Stomach smooth muscle (tissue), 2 donors: ENCODE data around the gene JAML.

Experiments used
- H3K27ac ChIP-seq: one replicate; pipeline ENCODE4 v1.7.0; 2013; ENCODE audit warnings: mild to moderate bottlenecking, low read length, inconsistent platforms
- H3K27me3 ChIP-seq, 2 donors: one replicate each; pipeline ENCODE4 v1.7.0; 2013; ENCODE audit warnings: low read length in 2 of 2; ENCODE audit not compliant: insufficient read depth in 2 of 2, control insufficient read depth in 1 of 2
- H3K36me3 ChIP-seq, 2 donors: one replicate each; pipeline ENCODE4 v1.7.0; 2013; ENCODE audit warnings: low read length in 2 of 2; ENCODE audit not compliant: control insufficient read depth in 2 of 2, insufficient read depth in 2 of 2
- H3K4me1 ChIP-seq: one replicate; pipeline ENCODE4 v1.7.0; 2013; ENCODE audit warnings: low read length; ENCODE audit not compliant: control insufficient read depth, insufficient read depth
- H3K4me3 ChIP-seq, 2 donors: one replicate each; pipeline ENCODE4 v1.7.0; 2013; ENCODE audit warnings: low read length in 2 of 2
- H3K9ac ChIP-seq, 2 donors: one replicate each; pipeline ENCODE4 v1.7.0; 2013; ENCODE audit warnings: low read length in 2 of 2, mild to moderate bottlenecking in 1 of 2
- H3K9me3 ChIP-seq, 2 donors: one replicate each; pipeline ENCODE4 v1.7.0; 2013; ENCODE audit warnings: low read length in 2 of 2; ENCODE audit not compliant: control insufficient read depth in 2 of 2
- donor health status: healthy.
- donor health status: Pancreatic carcinoma.

The JAML gene

GRCh38 chr11:118144301-118145268 lies 80.2 kb downstream of the JAML start:
- Histone ChIP-seq H3K27ac (no peak overlapping the region), H3K4me3 (peak overlapping the region; percentile 73 to 80), H3K9me3 (no peaks in the 10 kb centered on the region), H3K36me3 (no peaks in the 10 kb centered on the region), H3K4me1 (peaks cover 7% of the 10 kb centered on the region), H3K9ac (peak overlapping the region in 1 of 2 donors; percentile 21), H3K27me3 (peaks cover 28 to 30% of the 10 kb centered on the region in 2 donors)
